NCI-H226 (cell line): ENCODE data around the gene MORC2.

ENCODE experiments used
- DNase-seq: peaks from one replicate; pipeline ENCODE4 v3.0.0-alpha.2; 2015

Gene MORC2

GRCh38 chr22:30884211-30885000 lies 84.2 kb downstream of the MORC2 start:
- no peak for DNase-seq

- DNase-seq, result no peak
These were observed 84.9 kb downstream of the MORC2 start for GRCh38 chr22:30883586-30884145.

GRCh38 chr22:30882974-30883533 lies 85.5 kb downstream of the MORC2 start:
- DNase-seq, result no peak

- no peak for DNase-seq
These were observed 86.3 kb downstream of the MORC2 start for GRCh38 chr22:30882184-30882717.

GRCh38 chr22:30881361-30882183 lies 87.0 kb downstream of the MORC2 start:
- DNase-seq, result no peak

- no peak for DNase-seq
These were observed 87.7 kb downstream of the MORC2 start for GRCh38 chr22:30880847-30881246.

- no peak for DNase-seq
These were observed 88.4 kb downstream of the MORC2 start for GRCh38 chr22:30880181-30880601.

- DNase-seq, result no peak
These were observed 89.2 kb downstream of the MORC2 start for GRCh38 chr22:30879415-30879797.

GRCh38 chr22:30878516-30879414 lies 89.8 kb downstream of the MORC2 start:
- no peak for DNase-seq

GRCh38 chr22:30877662-30878515 lies 90.7 kb downstream of the MORC2 start:
- no peak for DNase-seq

- DNase-seq, result no peak
These were observed 91.5 kb downstream of the MORC2 start for GRCh38 chr22:30876915-30877553.

GRCh38 chr22:30876221-30876751 lies 92.3 kb downstream of the MORC2 start:
- no peak for DNase-seq

- DNase-seq, result no peak
These were observed 92.9 kb downstream of the MORC2 start for GRCh38 chr22:30875481-30876215.
